NCI-H510A (cell line): ENCODE data around the gene FAM174C.

Experiments
- DNase-seq: peaks from one replicate; lab custom pipeline; 2025; lab: John Stamatoyannopoulos, UW

The FAM174C gene

DNA sequence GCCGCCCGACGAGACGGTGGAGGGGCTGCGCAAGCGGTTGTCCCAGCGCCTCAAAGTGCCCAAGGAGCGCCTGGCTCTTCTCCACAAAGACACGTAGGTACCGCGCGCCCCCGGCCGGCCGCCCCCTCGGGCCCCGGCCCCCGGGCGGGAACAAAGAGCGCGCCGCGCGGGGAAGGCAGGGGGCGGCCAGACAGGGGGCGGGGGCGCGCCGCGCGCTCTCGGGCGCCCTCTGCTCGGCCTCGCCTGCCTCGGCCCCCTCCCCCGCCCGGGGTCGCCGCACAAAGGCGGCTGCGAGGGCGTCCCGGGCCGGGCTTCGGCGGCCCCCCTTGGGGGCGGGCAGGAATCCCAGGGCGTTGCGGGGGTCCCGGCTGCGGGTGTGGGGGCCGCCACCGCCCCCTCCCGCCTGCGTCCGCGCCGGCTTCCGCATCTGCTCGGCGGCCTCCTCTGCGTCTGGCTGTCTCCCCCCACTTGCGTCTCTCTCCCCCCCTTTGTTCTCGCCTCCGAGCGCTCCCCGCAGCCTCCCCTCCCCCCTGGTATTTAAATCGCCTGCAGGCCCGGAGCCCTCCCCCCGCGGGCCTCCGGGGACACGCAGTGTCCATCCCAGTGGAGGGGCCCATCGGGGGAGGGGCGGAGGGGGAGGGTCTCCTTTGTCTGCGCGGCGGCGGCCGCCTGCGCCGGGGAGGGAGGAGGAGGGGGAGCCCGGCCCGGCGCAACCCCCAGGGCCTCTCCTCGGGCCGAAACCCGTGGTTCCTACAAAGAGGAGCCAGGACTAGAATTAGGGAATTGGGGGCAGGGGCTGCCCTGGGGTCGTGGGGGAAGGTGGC, 24.7 kb upstream of the FAM174C start:
- DNase-seq: no peak

- no peak for DNase-seq
Measured at GRCh38 chr19:1251330-1252220, 23.8 kb upstream of the FAM174C start.

GRCh38 chr19:1252221-1252820, 23.0 kb upstream of the FAM174C start:
- DNase-seq: no peak

DNA sequence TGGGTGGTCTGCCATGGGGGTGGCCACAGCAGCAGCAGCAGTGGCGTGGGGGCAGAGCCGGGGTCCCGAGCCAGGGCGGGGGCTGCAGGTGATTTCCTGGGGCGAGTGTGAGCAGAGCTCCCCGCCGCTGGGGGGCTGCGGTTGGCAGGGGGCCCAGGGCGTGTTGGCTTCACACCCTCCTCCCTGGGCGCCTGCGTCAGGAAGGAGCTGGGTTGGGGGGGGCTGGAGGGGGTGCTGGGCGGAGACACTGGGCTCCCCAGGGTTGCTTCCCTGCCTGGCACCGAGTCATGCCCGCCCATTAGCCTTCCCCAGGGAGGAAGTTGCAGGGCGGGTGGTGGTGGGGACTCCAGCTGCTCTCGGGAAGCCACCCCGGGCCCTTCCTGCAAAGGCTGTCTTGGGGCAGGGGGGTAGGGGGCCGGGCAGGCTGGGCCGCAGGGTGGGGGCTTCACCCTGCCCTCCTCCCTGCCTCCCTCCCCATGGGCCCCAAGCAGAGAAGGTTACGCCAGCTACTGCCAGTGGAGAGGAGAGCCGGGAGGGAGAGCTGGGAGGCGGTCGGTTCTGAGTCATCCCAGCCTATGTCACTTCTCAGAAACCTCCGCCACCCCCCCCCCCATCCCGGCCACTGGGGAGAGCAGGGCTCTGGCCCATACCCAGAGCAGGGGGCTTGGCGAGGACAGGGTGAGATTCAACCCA, 22.4 kb upstream of the FAM174C start:
- DNase-seq: no peak

- DNase-seq: no peak
Measured at GRCh38 chr19:1253514-1254080, 21.7 kb upstream of the FAM174C start.

DNA sequence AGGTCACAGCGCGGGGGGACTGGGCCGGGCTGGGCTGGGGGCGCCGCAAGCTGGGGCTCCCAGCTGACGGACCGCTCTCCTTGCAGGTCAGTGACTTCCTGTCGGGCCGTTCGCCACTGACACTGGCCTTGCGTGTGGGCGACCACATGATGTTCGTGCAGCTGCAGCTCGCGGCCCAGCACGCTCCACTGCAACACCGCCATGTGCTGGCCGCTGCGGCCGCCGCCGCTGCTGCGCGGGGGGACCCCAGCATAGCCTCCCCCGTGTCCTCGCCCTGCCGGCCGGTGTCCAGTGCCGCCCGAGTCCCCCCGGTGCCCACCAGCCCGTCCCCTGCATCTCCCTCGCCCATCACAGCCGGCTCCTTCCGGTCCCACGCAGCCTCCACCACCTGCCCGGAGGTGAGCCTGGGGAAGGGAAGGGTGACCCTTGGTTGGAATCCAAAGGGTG, 21.2 kb upstream of the FAM174C start:
- no peak for DNase-seq

DNA sequence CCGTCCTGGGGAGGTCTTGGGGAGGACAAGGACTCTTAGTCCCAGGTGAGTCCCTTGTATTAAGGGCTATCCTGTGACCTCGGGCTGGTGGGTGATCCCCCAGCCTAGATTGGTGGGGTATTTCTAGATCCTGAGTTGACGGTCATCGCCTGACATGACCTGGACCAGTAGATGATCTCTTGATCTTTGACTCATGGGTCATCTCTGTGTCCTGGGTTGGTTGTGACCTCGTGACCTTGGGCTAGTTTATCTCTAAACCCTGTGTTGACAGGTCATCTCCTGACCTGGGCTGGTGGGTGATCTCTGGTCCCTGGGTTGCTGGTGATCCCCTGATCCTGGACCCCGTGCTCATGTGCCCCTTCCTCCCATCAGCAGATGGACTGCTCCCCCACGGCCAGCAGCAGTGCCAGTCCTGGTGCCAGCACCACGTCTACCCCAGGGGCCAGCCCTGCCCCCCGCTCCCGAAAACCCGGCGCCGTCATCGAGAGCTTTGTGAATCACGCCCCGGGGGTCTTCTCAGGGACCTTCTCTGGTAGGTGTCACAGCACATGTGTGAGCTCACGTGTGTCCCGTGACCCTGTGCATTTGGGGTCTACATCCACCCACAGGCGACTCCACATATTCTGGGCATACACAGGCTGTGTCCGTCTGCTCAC, 20.7 kb upstream of the FAM174C start:
- no peak for DNase-seq

- DNase-seq: no peak
Measured at GRCh38 chr19:1255186-1256161, 19.9 kb upstream of the FAM174C start.

GRCh38 chr19:1256646-1257474, 18.5 kb upstream of the FAM174C start:
- no peak for DNase-seq

GRCh38 chr19:1257475-1258162, 17.7 kb upstream of the FAM174C start:
- DNase-seq: no peak

DNA sequence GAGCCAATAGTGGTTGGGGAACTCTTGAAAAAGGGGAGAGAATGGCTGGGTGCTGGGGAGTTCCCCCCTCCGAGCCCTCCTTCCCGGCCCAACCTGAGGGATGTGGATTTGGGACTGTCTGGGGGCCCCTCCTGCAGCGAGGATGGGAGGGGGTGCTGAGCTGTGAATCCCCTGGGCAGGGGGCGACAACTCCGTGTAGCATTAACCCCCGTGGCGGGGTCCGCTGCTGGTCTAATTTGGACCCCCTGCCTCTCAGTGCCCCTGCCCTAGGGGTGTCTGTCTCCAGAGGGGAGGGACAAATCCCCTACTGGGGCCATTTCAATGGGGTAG, 17.2 kb upstream of the FAM174C start:
- DNase-seq: no peak

GRCh38 chr19:1258707-1259205, 16.6 kb upstream of the FAM174C start:
- DNase-seq: no peak

DNA sequence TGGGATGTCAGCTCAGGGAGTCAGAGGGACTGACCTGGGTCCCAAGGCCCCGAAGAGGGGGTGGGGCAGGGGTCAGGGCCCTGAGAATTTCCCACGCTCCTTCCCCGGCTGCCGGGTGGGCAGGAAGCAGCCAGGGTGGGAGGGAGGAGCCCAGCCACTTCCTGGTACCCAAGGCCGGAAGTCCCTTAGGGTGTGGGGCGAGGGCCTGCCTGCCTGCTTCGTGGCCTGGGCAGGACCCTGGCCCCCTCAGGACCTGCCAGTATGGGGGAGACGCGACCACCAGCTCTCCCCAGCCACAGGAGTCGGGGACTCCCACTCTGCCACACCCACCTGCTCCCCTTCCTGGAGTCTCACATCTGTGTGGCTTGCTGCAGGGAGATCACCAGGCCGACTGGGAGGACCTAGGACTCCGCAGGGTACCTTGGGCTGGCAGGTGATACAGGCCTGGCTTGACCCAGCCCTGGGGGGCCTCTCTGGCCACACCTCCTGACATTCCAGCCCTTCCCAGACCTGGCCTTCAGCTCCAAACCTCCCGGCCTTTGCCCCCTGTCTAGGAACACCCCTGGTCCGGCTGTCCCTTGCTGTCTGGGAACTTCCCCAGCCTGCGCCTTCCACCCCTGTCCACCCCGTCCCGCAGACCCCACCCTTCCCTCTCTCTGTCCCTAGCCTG, 16.0 kb upstream of the FAM174C start:
- no peak for DNase-seq

GRCh38 chr19:1259876-1260748, 15.2 kb upstream of the FAM174C start:
- no peak for DNase-seq

- peak; percentile 67 for DNase-seq
Measured at GRCh38 chr19:1260749-1261537, 14.4 kb upstream of the FAM174C start.

DNA sequence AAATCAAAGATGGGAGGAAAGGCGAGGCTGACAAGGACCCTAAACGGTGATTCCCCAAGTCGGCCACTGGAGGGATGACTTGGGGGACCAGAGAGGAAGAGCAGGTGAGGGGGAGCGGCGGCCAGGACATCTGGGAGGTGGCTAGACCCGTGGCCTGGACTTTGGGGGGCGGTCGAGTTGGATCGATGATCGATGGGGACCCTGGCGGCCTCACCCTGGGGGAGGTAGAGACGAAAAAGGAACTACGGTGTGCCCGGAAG, 13.9 kb upstream of the FAM174C start:
- DNase-seq: no peak
